Heart right ventricle (tissue), 16 donors: ENCODE data around the gene DGUOK. TPM values are rescaled to one million over a fixed set of nuclear protein-coding genes. Genes with fewer than 3 reads are reported as not detected.

ENCODE experiments used
- ATAC-seq, 8 donors: fragments of 200-7000 bp; cut with Tn5 transposase; one replicate each; pipeline ENCODE4 v1.9.1; 2020; ENCODE audit warnings: mild to moderate bottlenecking in 8 of 8, moderate library complexity in 8 of 8, moderate number of reproducible peaks in 1 of 8
- DNase-seq, 2 donors: peaks; one replicate each; pipeline ENCODE4 v3.0.0-alpha.2; 2020
- H3K27ac ChIP-seq, 10 donors: fragments of 200-600 bp; sonication (generic) in 2 of 10; one replicate each; pipeline versions ENCODE4 v1.5.0 to v1.8.0; 2020 to 2022; ENCODE audit warnings: mild to moderate bottlenecking in 3 of 10
- H3K27me3 ChIP-seq, 7 donors: fragments of 200-600 bp; one replicate each; pipeline ENCODE4 v1.8.0; 2021 to 2022; ENCODE audit warnings: mild to moderate bottlenecking in 2 of 7
- H3K36me3 ChIP-seq, 9 donors: fragments of 200-600 bp; sonication (generic) in 1 of 9; one replicate each; pipeline versions ENCODE4 v1.5.0 to v1.8.0; 2020 to 2022; ENCODE audit warnings: mild to moderate bottlenecking in 2 of 9
- H3K4me1 ChIP-seq, 9 donors: fragments of 200-600 bp; sonication (generic) in 1 of 9; one replicate each; pipeline versions ENCODE4 v1.5.0 to v1.8.0; 2020 to 2022; ENCODE audit warnings: mild to moderate bottlenecking in 4 of 9
- H3K4me3 ChIP-seq, 10 donors: fragments of 200-600 bp; sonication (generic) in 2 of 10; one replicate each; pipeline versions ENCODE4 v1.5.0 to v1.8.0; 2020 to 2022; ENCODE audit warnings: mild to moderate bottlenecking in 7 of 10, moderate library complexity in 2 of 10
- H3K9me3 ChIP-seq, 11 donors: fragments of 200-600 bp in 10 of 11; sonication (generic) in 2 of 11; one replicate each; pipeline versions ENCODE4 v1.5.0 to v1.8.0; 2013 to 2022; ENCODE audit warnings: mild to moderate bottlenecking in 2 of 11, control low read depth in 1 of 11, moderate library complexity in 1 of 11
- CTCF ChIP-seq, 9 donors: fragments of 200-600 bp; sonication (generic) in 2 of 9; IDR thresholded peaks; one replicate each; pipeline versions ENCODE4 v1.5.0 to v1.8.0; 2021 to 2022; ENCODE audit warnings: antibody characterized with exemption in 9 of 9, mild to moderate bottlenecking in 5 of 9, moderate library complexity in 1 of 9
- whole genome bisulfite sequencing, 2 donors: extraction: QIAGEN DNeasy Blood & Tissue Kit; methylation state at CpG; one replicate each; pipeline ENCODE4 v1.1.7; 2013; ENCODE audit warnings: inconsistent platforms in 1 of 2; 5-methylcytosine and 5-hydroxymethylcytosine counted together
- intact Hi-C, 10 donors: fragments of 100-400 bp; cut with DNase I; formaldehyde crosslinking; loops; one replicate each; pipeline versions ENCODE4 v1.11.1 to v1.14.2; 2022
- polyA plus RNA-seq, 2 donors: library from polyadenylated mRNA; stranded (reverse); fragments of 200-250 nt; gene quantifications; one replicate each; pipeline ENCODE4 v1.2.3, GENCODE V29; 2013
- total RNA-seq, 10 donors: library from RNA; stranded (reverse); fragmentation: NEBNext Ultra II Directional in 3 of 10; extraction: Animal tissue kit (Norgen Biotek cat#: 25700) in 3 of 10; gene quantifications; one replicate each; pipeline versions ENCODE4 v1.2.1 to v1.2.4, GENCODE V29; 2021 to 2023
- donor health status: Arrhythmogenic right ventricular cardiomyopathy.
- donor health status: ischemic (EF 13 %, LVEDD 7.1; RV severe dilation, severe dysfunction).
- donor health status: healthy with polysubstance abuse.
- donor health status: DM: no; HTN: yes; CAD: no.
- donor health status: DM: no; HTN: no; CAD: no.
- donor health status: ischemic (EF 25% LVEDD 6.9; RV normal size, moderate dysfunction).
- donor health status: ischemic (EF 25% LVEDD 5.7; RV mildly dilated, moderate dysfunction).
- donor health status: healthy.
- donor health status: DM: yes; HTN: yes; CAD: no.
- donor health status: Ischemic cardiomyopathy.
- donor health status: ischemic (EF 35%, LVEDD 5.7; RV mildly dilated, moderate dysfunction).
- donor health status: nonischemic (EF 11% LVEDD 7.7; RV severe dilation, severe dysfunction).
- donor health status: DM: yes; HTN: yes; CAD: no.
- donor health status: PGD.
- donor health status: ischemic (EF 29% LVEDD 5.4; RV normal size, mild dysfunction).
- donor health status: nonischemic (EF 23%, LVEDD 6.1; RV moderate dilation, normal function).

DGUOK gene
- total and polyA plus RNA-seq, 12 donors: 18.7 to 56.2 (median 22.7) TPM

GRCh38 chr2:73930386-73930785, 3.7 kb downstream of the DGUOK start:
- DNase-seq (no peak), ATAC-seq (no peak)
- 68 to 71% methylated on average over 2 of the region's 2 CpGs for WGBS, 2 donors
- H3K27me3 ChIP-seq: no peaks in the 10 kb centered on the region
- no peak overlapping the region for H3K4me3 ChIP-seq
- no peaks in the 10 kb centered on the region for H3K9me3 ChIP-seq
- intact Hi-C loops: loop anchor here in 1 of 10 donors (10.0 kb wide), 1 partner anchor 74 kb away; no protein-coding TSS in a partner anchor
- peak overlapping the region in 1 of 10 donors; percentile 22 for H3K27ac ChIP-seq
- H3K36me3 ChIP-seq: peaks cover 0 to 31% (median 6%) of the 10 kb centered on the region in 9 donors
- TF ChIP-seq CTCF (IDR thresholded peaks at IDR 0.05): no peak
- H3K4me1 ChIP-seq: peaks cover 0 to 73% (median 39%) of the 10 kb centered on the region in 9 donors

- 85 to 97% methylated on average over 7 of the region's 7 CpGs for WGBS, 2 donors
Observed at GRCh38 chr2:73931531-73932500, 5.1 kb downstream of the DGUOK start.

GRCh38 chr2:73933194-73933593, 6.5 kb downstream of the DGUOK start:
- TF ChIP-seq CTCF (IDR thresholded peaks at IDR 0.05): no peak
- 95% methylated on average over 3 of the region's 3 CpGs for WGBS, 2 donors
- no peak overlapping the region for H3K27ac ChIP-seq
- H3K36me3 ChIP-seq: peaks cover 0 to 44% (median 6%) of the 10 kb centered on the region in 9 donors
- no peak overlapping the region for H3K4me3 ChIP-seq
- DNase-seq (no peak), ATAC-seq (no peak)
- no peaks in the 10 kb centered on the region for H3K9me3 ChIP-seq
- H3K27me3 ChIP-seq: no peaks in the 10 kb centered on the region
- intact Hi-C loops: loop anchor here in 1 of 10 donors (10.0 kb wide), 1 partner anchor 72 kb away; no protein-coding TSS in a partner anchor
- peaks cover 0 to 79% (median 23%) of the 10 kb centered on the region in 9 donors for H3K4me1 ChIP-seq

More at GRCh38 chr2:73931531-73932500, 5.1 kb downstream of the DGUOK start:
- Histone ChIP-seq H3K27me3 (no peaks in the 10 kb centered on the region), H3K36me3 (peaks cover 0 to 41% (median 6%) of the 10 kb centered on the region in 9 donors), H3K4me1 (peaks cover 0 to 76% (median 35%) of the 10 kb centered on the region in 9 donors), H3K9me3 (no peaks in the 10 kb centered on the region), H3K4me3 (no peak overlapping the region), H3K27ac (no peak overlapping the region)
- no peak for TF ChIP-seq CTCF (IDR thresholded peaks at IDR 0.05)
- intact Hi-C loops: loop anchor here in 1 of 10 donors (10.0 kb wide), 1 partner anchor 73 kb away; no protein-coding TSS in a partner anchor
- DNase-seq (no peak), ATAC-seq (peak in 1 of 8 donors; percentile 25)

- Histone ChIP-seq H3K4me1 (peaks cover 0 to 78% (median 11%) of the 10 kb centered on the region in 9 donors), H3K9me3 (no peaks in the 10 kb centered on the region), H3K27ac (no peak overlapping the region), H3K36me3 (peaks cover 0 to 62% (median 6%) of the 10 kb centered on the region in 9 donors), H3K4me3 (no peak overlapping the region), H3K27me3 (no peaks in the 10 kb centered on the region)
- TF ChIP-seq CTCF (IDR thresholded peaks at IDR 0.05): no peak
- DNase-seq (no peak), ATAC-seq (no peak)
- intact Hi-C loops: loop anchor here in 3 of 10 donors (5.0 to 10.0 kb wide), 3 partner anchors 37 to 69 kb away; partner anchors contain the start of gene TET3 (in 1 of the 3)
Observed at GRCh38 chr2:73935641-73936040, 9.0 kb downstream of the DGUOK start.
